GM12878 (cell line): ENCODE data around the gene ZNF467.

Source experiments
- ATF3 ChIP-seq: IDR thresholded peaks from 2 replicates; pipeline ENCODE4 v1.6.1; 2011; ENCODE audit warnings: low read depth, mild to moderate bottlenecking, low read length, moderate library complexity, borderline replicate concordance; ENCODE audit errors: extremely low read depth
- CBX3 ChIP-seq: fragments of 200-600 bp; sonication (generic); IDR thresholded peaks from 2 replicates; pipeline ENCODE4 v1.6.1; 2016; ENCODE audit warnings: low read depth, borderline replicate concordance
- CEBPB ChIP-seq, 2 experiments: fragments of 150-350 bp in 1 of 2; IDR thresholded peaks; 2 replicates each; pipeline ENCODE4 v1.6.1; 2012 to 2014; ENCODE audit warnings: low read depth in 2 of 2, low read length in 2 of 2, borderline replicate concordance in 1 of 2, inconsistent platforms in 1 of 2
- CTCF ChIP-seq, 3 experiments: IDR thresholded peaks in 2 of 3; conservative IDR thresholded peaks in 1 of 3; 2 replicates each; pipeline ENCODE4 v1.5.1; 2011; ENCODE audit warnings: low read depth in 3 of 3, low read length in 3 of 3, mild to moderate bottlenecking in 3 of 3, control low read depth in 2 of 3, moderate library complexity in 2 of 3, inconsistent platforms in 1 of 3, mixed read lengths in 1 of 3; ENCODE audit not compliant: control insufficient read depth in 2 of 3, insufficient read depth in 1 of 3; ENCODE audit errors: extremely low read depth in 1 of 3
- MAX ChIP-seq: IDR thresholded peaks from 2 replicates; pipeline ENCODE4 v1.6.1; 2012; ENCODE audit warnings: low read depth, low read length, improper control_type of control experiment
- MEF2A ChIP-seq: IDR thresholded peaks from 2 replicates; pipeline ENCODE4 v1.6.1; 2011; ENCODE audit warnings: low read depth, mild to moderate bottlenecking, low read length, moderate library complexity; ENCODE audit not compliant: insufficient read depth
- POLR2AphosphoS5 ChIP-seq: IDR thresholded peaks from 2 replicates; pipeline ENCODE4 v1.6.1; 2011; ENCODE audit warnings: mild to moderate bottlenecking, low read length, inconsistent platforms
- REST ChIP-seq: IDR thresholded peaks from 2 replicates; pipeline ENCODE4 v1.6.1; 2012; ENCODE audit warnings: mild to moderate bottlenecking, low read depth, low read length
- ZNF207 ChIP-seq: fragments of 450-650 bp; IDR thresholded peaks from 2 replicates; pipeline ENCODE4 v1.6.1; 2014; ENCODE audit warnings: antibody characterized with exemption, mild to moderate bottlenecking, borderline replicate concordance

GRCh38 chr7:149785402-149785801, 12.0 kb upstream of the ZNF467 start:
- TF ChIP-seq CTCF (IDR thresholded peaks at IDR 0.05 in 2 of 3, conservative IDR thresholded peaks at IDR 0.05 in 1 of 3; ENCODE audit: control insufficient read depth in 2 of 3, extremely low read depth in 1 of 3, insufficient read depth in 1 of 3, low read depth in 3 of 3, low read length in 3 of 3) = no peak
- no peak for TF ChIP-seq CBX3
- TF ChIP-seq ZNF207 = no peak
- TF ChIP-seq MAX = no peak
- no peak for TF ChIP-seq MEF2A
- TF ChIP-seq POLR2AphosphoS5 = no peak
- TF ChIP-seq REST = no peak
- TF ChIP-seq CEBPB (IDR thresholded peaks at IDR 0.05; ENCODE audit: borderline replicate concordance in 1 of 2, low read depth in 2 of 2, low read length in 2 of 2) = no peak
- no peak for TF ChIP-seq ATF3
